Activated CD4-positive, CD25-positive, alpha-beta regulatory T cell treated with anti-CD3 and anti-CD28 coated beads, Interleukin-2, amount 50 U/mL, for 24 hours (primary cell): ENCODE results near the gene CELSR1.
A peak's percentile ranks its signal among the peaks of the same experiment; 100 is the strongest.

Experiments used
- ATAC-seq, 2 donors: fragments of 150-1000 bp; cut with Tn5 transposase; one replicate each; pipeline ENCODE4 v1.10.0; 2021; ENCODE audit warnings: mild to moderate bottlenecking in 1 of 2, moderate library complexity in 1 of 2

The CELSR1 gene

GRCh38 chr22:46574993-46575910 lies 37.8 kb upstream of the CELSR1 start:
- no peak for ATAC-seq

DNA sequence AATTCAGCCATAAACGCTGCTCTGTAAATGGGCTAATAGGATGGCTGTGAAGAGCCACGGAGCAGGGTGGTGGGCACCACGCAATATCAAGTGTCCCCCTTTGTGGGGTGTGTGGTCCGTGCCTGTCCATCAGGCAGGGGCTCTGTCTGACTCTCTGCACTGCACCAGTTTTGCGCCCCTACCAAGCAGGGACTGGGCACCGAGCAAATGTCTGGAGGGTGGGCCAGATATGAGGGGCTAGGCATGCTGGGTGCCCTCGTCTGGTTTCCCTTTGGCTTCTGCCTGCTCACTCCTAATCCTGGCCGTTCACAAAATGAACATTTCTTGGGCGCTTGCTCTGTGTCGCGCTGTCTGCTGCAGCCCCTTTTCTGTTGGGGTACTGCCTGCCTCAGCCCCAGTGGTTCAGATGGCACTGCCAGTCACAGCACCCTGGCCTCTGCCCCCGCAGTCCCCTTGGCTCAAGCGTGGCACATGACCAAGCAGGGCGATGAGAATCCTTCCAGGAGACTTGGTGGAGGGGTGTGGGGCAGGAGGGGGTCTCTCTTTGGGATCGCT lies 37.1 kb upstream of the CELSR1 start:
- no peak for ATAC-seq

GRCh38 chr22:46573781-46574437 lies 36.5 kb upstream of the CELSR1 start:
- ATAC-seq, result no peak

- no peak for ATAC-seq
These were observed 35.7 kb upstream of the CELSR1 start for GRCh38 chr22:46572911-46573780.

DNA sequence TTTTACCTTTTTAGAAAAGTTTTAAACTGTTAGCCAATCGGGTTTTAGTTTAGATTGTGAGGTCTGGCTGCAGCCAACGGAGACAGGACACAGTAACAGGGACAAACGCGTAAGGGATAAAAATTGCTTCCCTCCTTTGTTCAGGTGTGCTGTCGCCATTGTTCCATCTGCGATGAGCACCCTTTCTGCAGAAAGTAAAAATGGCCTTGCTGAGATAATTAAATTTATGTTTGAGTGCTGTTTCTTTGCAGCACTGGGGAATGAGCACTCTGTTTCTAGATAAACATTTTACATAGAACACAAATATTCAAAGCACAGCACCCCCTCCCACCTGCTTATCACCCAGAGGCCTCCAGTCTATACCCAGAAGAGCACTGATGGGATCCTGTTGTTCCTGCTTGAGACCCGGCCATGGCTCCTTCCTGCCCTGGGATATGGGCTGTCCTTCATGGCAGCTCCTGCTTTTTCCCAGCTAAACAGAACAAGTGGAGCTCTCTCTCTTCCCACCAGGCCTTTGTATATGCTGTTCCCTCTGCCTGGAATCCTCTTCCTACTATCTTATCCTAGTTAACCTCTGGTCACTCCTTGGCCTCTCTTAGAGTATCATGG lies 34.3 kb upstream of the CELSR1 start:
- ATAC-seq, result no peak

DNA sequence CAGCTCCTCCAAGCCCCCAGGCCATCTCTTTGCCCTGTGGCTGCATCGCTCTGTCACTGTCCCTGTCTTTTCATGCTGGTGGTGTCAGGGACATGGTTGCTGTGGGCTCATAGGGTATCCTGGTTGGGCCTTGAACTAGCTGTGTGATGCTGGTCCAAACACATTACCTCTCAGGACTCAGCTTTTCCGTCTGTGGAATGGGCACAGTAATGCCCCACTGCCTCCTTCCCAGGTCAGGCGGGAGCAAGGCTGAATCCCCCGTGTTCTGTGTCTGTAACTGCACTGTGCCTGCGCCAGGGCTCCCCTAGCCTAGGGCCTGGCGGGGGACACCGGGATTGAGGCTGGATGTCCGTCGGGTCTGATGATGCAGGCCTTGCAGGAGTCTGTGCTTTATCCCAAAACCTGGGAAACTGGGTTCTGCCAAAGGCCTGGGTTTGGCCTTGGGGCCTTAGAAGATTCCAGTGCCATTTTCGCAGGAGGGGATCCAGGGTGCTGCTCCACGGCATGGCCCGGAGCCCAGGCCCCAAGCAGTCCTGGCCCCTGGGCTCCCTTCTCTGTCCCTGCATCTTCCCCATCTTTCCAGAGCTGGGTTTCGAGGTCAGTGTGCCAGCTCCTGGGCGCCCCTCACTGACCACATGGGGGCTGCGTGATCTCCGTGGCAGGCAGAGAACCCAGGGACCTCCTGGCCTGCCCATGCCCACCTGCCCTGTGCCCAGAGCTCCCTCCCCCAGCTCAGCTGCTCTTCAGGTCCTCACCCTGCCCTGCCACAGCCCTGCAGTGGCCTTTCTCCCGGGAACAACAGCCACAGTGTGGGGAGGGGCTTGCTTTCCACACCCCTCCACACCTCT lies 32.7 kb upstream of the CELSR1 start:
- no peak for ATAC-seq

- ATAC-seq, result no peak
These were observed 31.8 kb upstream of the CELSR1 start for GRCh38 chr22:46569055-46569847.

DNA sequence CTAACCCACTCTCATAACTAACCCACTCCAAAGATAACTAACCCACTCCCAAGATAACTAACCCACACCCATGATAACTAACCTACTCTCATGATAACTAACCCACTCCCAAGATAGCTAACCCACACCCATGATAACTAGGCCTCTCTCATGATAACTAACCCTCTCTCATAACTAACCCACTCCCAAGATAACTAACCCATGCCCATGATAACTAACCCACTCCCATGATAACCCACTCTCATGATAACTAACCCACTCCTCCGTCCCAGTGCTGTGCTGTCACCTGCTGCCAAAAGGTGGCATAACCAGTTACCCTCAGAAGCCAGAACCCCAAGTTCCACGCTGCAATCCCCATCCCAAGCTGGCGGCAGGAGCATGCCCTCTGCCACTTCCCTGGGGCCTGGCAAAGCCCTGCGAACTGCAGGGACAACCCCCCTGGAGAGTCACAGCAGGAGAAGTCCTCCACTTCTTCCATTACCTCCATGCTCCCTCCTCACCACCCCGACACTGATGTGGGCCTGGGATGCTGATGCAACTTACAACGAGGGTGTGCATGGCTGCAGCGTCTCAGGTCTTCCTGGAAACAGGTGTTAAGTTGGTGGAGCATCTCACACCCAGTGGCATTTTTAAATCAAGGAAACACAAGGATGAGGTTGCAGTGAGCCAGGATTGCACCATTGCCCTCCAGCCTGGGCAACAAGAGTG lies 30.8 kb upstream of the CELSR1 start:
- ATAC-seq, result no peak

DNA sequence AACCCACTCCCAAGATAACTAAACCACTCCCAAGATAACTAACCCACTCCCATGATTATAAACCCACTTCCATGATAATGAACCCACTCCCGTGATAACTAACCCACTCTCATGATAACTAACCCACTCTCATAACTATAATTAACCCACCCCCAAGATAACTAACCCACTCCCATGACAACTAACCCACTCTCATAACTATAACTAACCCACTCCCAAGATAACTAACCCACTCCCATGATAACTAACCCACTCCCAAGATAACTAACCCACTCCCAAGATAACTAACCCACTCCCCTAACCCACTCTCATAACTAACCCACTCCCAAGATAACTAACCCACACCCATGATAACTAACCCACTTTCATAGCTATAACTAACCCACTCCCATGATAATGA lies 30.1 kb upstream of the CELSR1 start:
- ATAC-seq, result no peak

DNA sequence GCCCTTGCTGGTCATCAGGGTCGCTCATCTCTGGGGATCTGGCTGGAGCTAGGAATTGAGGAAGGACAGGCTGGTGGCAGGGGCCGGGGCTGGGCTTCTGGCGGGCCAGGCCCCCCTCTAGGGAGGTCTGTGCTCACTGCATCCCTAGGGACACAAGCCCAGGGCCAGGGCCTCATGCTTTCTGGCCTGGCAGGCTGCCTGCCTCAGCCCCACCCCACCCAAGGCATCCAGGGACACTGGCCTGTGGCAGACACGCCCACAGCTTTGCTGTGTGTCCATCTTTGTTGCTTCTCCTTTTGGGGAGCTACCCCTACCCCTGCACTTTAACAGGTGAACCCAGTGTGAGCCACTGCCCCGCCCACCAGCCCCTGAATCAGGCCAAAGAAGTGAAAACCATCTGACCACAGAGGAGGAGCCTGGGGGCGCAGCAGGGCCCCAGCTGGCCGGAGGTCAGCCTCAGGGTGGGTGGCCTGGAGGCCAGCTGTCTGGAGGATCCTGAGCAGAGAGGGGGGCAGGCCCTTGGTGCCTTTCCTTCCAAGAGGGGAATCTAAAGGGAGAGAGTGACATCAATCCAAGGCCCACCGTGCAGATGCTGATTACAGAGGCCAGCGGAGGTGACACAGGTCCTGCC lies 26.8 kb upstream of the CELSR1 start:
- ATAC-seq, result no peak

DNA sequence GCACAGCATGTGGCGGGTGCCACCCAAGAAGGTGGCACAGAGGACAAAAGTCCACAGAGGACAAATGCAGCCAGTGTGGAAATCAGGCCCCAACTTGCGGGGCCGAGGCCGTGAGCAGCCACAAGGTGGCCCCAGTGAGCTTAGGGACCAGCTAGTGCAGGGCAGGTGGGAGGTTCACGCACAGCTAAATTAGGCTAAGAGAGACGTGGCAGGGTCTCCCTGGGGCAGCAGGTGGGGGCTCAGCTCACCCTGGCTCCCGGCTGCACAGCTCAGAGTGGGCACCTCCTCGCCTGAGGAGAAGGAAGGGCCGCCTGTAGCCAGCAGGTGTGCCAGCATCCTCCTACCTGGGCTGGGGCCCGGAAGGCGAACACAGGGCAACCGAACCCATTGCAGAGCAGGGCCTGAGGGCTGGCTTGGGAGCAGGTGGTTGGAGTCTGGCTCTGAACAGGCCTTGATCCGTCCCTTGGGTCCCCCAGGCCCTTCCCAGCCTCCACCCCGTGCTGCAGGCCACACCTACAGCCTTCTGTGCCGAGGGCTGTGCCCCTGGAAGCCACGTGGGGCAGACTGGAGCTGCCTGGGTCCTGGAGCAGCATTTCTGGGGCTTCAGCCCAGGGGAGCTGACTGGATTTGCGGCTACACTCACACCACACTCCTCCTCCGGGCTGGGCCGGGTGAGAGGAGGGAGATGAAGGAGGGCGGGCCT lies 26.1 kb upstream of the CELSR1 start:
- peak; percentile 85 to 92 for ATAC-seq

- ATAC-seq, result no peak
These were observed 24.1 kb upstream of the CELSR1 start for GRCh38 chr22:46561435-46561905.

- no peak for ATAC-seq
These were observed 23.4 kb upstream of the CELSR1 start for GRCh38 chr22:46560696-46561295.

GRCh38 chr22:46557736-46558480 lies 20.5 kb upstream of the CELSR1 start:
- ATAC-seq, result no peak

- no peak for ATAC-seq
These were observed 19.4 kb upstream of the CELSR1 start for GRCh38 chr22:46556775-46557174.

DNA sequence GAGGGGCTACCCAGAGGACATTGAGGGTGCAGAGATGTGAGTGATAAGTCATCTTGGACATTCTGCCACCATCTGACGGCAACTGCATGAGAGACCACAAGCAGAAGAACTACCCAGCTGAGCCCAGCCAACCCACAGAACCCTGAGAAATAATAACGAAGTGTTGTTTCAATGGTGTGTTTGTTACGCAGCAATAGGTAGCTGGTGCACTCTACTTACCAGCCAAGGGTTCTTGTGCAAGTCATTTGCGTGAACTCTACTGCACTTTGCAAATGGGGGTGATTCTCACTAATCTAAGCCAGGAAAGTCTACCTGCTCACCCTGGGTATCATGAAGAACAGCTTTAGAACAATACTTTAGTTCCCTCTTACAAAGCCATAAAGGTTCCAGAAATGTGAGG lies 15.8 kb upstream of the CELSR1 start:
- no peak for ATAC-seq

DNA sequence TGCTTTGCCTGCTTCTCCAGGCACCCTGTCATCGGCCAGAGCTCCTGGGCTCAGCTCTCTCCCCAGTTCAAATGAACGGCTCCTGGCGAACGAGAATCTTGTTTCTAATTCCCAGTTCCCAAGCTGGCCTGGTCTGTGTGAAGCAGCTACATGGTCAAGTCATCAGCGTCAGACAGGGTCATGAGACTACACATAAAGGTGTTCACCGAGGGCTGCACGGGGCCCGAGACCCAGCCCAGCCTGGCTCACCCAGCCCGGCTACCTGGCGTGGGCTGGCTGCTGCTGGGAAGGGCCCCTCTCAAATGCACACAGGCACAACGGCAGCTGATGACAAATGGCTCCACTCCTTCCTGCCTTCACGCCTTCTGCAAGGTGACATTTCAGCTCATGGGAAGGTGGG lies 14.6 kb upstream of the CELSR1 start:
- ATAC-seq, result no peak
